ENCODE data around the gene ASS1. TPM values are rescaled to one million over a fixed set of nuclear protein-coding genes. Genes with fewer than 3 reads are reported as not detected.

Gene ASS1
- total and polyA plus RNA-seq, 7 donors, result 31.0 to 74.4 (median 67.0) TPM

DNA sequence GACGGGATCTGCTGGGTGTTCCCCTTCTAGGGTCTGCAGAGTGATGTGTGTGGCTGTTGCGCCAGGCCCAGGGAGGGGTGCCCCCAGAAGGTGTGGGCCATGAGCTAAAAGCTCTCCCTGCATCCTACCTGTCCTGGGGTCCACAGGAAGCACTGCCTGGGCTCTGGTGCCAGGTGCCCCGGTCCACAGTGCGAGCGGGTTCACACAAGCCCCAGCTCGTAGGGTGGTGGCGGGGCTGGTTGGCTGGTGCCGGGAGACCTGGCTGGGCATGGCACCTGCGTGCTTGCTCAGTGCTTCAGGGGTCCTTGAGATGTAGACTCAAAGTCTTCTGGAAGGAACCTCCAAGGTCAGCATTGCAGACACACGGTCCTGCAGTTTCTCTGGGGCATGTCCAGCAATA, 25.5 kb downstream of the ASS1 start:
- Histone ChIP-seq H3K36me3 (ENCODE audit: insufficient read depth in 1 of 2, low read depth in 1 of 2) (peaks cover 0 to 9% of the 10 kb centered on the region in 2 donors), H3K4me3 (no peak overlapping the region), H3K27ac (no peak overlapping the region), H3K27me3 (ENCODE audit: insufficient read depth in 3 of 3, low read length in 2 of 3) (no peaks in the 10 kb centered on the region), H3K4me1 (no peaks in the 10 kb centered on the region), H3K9me3 (no peaks in the 10 kb centered on the region)
- TF ChIP-seq, protein P1, sequence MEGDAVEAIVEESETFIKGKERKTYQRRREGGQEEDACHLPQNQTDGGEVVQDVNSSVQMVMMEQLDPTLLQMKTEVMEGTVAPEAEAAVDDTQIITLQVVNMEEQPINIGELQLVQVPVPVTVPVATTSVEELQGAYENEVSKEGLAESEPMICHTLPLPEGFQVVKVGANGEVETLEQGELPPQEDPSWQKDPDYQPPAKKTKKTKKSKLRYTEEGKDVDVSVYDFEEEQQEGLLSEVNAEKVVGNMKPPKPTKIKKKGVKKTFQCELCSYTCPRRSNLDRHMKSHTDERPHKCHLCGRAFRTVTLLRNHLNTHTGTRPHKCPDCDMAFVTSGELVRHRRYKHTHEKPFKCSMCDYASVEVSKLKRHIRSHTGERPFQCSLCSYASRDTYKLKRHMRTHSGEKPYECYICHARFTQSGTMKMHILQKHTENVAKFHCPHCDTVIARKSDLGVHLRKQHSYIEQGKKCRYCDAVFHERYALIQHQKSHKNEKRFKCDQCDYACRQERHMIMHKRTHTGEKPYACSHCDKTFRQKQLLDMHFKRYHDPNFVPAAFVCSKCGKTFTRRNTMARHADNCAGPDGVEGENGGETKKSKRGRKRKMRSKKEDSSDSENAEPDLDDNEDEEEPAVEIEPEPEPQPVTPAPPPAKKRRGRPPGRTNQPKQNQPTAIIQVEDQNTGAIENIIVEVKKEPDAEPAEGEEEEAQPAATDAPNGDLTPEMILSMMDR (IDR thresholded peaks at IDR 0.05), result no peak
- intact Hi-C loops (cut with DNase I), result no loop called here
- DNase-seq (no peak), ATAC-seq (no peak)
- WGBS, 3 donors, result 91 to 95% (median 94%) methylated on average over 10 of the region's 10 CpGs

DNA sequence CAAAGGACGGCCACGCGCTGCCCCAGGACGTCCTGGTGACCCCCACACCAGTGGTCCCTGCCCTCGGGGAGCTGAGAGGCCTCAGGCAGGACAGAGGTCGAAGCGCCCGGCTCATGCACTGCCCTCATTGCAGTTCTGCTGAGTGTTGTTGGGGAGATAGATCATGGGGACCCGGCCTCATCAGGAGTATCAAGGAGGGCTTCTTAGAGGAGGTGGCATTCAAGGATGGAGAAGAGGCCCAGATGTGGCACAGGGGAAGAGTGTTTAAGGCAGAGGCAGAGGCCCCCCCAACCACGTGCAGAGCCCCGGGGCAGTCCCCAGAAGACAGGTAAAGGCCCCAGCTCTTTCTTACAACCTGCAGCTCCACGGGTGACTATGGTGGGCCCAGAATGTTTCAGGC, 26.2 kb downstream of the ASS1 start:
- DNase-seq (no peak), ATAC-seq (no peak)
- intact Hi-C loops (cut with DNase I), result no loop called here
- Histone ChIP-seq H3K36me3 (ENCODE audit: insufficient read depth in 1 of 2, low read depth in 1 of 2) (peaks cover 0 to 9% of the 10 kb centered on the region in 2 donors), H3K27ac (no peak overlapping the region), H3K4me3 (no peak overlapping the region), H3K9me3 (no peaks in the 10 kb centered on the region), H3K4me1 (no peaks in the 10 kb centered on the region), H3K27me3 (ENCODE audit: insufficient read depth in 3 of 3, low read length in 2 of 3) (no peaks in the 10 kb centered on the region)
- TF ChIP-seq, protein P1 (IDR thresholded peaks at IDR 0.05), result no peak
- WGBS, 3 donors, result 89 to 92% (median 91%) methylated on average over 12 of the region's 12 CpGs

DNA sequence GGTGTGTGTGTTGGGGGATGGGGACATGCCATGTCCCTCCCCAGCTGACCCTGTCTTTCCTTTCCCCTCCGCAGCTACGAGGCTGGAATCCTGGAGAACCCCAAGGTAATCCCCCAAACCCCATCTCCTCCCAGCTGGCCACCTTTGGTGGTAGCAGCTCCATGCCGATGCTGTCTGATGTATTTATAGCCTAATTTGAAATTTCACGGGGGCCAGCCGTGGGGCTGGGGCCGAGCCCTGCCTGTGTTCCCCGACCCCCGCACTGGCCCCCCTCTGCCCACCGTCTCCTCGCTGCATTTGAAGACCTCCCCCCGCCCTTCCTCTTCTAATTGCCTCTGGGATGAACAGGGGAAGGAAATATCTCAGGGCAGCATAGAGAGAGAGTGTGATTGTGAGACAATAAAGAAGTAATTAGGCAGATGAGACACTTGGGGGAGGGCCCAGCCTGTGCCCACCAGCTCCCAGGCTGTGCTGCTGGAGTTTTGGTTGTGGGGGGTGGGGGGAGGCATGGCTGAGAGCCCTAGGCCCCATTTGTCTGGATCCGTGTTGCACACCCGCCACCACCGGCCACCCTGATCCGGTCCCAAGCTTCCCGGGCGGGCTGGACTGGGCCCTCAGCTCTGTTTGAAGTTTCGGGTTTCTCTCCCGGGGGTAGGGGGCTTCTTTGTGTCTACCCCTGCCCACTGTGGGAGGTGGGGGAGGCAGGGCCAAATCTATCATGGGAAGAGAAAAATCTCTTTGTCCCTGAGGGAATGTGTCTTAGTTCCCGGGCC, 26.8 kb downstream of the ASS1 start:
- Histone ChIP-seq H3K27ac (no peak overlapping the region), H3K27me3 (ENCODE audit: insufficient read depth in 3 of 3, low read length in 2 of 3) (no peaks in the 10 kb centered on the region), H3K4me1 (no peaks in the 10 kb centered on the region), H3K36me3 (ENCODE audit: insufficient read depth in 1 of 2, low read depth in 1 of 2) (peaks cover 0 to 9% of the 10 kb centered on the region in 2 donors), H3K9me3 (no peaks in the 10 kb centered on the region), H3K4me3 (no peak overlapping the region)
- WGBS, 3 donors, result 68 to 84% (median 73%) methylated on average over 20 of the region's 20 CpGs
- TF ChIP-seq, protein P1 (IDR thresholded peaks at IDR 0.05), result no peak
- ATAC-seq (no peak), DNase-seq (no peak)
- intact Hi-C loops (cut with DNase I), result no loop called here

DNA sequence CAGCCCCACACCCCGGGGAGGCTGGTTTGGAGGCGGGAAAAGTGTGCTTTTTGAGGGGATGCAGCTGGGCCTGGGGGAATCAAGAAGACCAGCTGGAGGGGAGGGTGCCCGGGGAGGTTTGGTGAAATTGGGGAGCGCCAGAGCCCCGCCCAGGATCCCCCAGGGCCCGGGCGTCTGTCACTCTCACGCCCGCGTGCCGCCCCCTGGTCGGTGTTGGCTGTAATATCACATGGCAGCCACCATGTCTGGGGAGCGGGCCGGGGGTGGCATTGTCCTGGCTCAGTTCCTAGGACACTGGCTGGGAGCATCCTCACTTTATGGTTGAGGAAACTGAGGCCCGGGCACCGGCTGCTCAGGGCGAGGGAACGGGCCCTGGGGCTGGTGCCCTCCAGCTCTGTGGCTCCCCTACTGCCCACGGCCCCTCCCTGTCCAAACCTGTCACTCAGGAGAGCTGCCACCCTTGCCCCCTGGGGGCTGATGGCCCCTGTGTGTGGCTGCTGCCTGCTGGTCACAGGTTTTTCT, 27.5 kb downstream of the ASS1 start:
- Histone ChIP-seq H3K9me3 (no peaks in the 10 kb centered on the region), H3K36me3 (ENCODE audit: insufficient read depth in 1 of 2, low read depth in 1 of 2) (peaks cover under 1 to 9% of the 10 kb centered on the region in 2 donors), H3K4me1 (no peaks in the 10 kb centered on the region), H3K27me3 (ENCODE audit: insufficient read depth in 3 of 3, low read length in 2 of 3) (no peaks in the 10 kb centered on the region), H3K27ac (no peak overlapping the region), H3K4me3 (no peak overlapping the region)
- WGBS, 3 donors, result 83 to 87% (median 87%) methylated on average over 19 of the region's 19 CpGs
- ATAC-seq, result no peak
- DNase-seq, result no peak
- TF ChIP-seq, protein P1 (IDR thresholded peaks at IDR 0.05), result no peak
- intact Hi-C loops (cut with DNase I), result no loop called here
